Astrocyte of the spinal cord (primary cell): ENCODE data around the gene PSMD5.

Experiments
- DNase-seq: peaks from one replicate; pipeline ENCODE4 v3.0.0; 2011; ENCODE audit warnings: low read depth, low spot score
- H3K4me3 ChIP-seq: 2 replicates; pipeline ENCODE4 v1.5.1; 2011; ENCODE audit warnings: low read depth, mild to moderate bottlenecking, low read length, moderate library complexity
- in situ Hi-C: cut with HindIII; loops from 2 replicates; pipeline ENCODE4 v1.10.0; 2017; ENCODE audit warnings: low sequenced_read_pairs
- TF ChIP-seq, protein P1 (sequence below): IDR thresholded peaks from 2 replicates; pipeline ENCODE4 v1.5.1; 2012; ENCODE audit warnings: low read depth, mild to moderate bottlenecking, low read length, inconsistent platforms

The PSMD5 gene

DNA sequence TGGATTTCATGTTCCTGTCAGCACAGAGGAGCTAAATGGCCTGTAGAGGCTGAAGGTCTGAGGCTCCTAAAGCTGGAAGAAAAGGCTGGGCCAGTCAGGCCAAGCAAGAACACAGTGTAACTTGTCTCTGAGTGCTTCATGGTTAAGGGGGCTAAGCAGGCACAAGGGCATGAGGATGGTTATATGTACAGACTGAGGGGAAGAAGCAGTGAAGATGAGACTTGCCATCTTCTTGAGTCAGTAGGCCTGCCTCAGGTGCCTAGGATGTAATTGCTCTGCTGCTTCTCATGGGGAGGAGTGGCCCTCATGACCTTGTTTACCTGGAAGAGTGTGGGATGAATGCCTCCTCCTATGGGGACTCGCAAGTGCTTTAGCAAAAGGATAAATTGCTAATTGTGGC is 8.7 kb upstream of the PSMD5 start:
- TF ChIP-seq, protein P1, sequence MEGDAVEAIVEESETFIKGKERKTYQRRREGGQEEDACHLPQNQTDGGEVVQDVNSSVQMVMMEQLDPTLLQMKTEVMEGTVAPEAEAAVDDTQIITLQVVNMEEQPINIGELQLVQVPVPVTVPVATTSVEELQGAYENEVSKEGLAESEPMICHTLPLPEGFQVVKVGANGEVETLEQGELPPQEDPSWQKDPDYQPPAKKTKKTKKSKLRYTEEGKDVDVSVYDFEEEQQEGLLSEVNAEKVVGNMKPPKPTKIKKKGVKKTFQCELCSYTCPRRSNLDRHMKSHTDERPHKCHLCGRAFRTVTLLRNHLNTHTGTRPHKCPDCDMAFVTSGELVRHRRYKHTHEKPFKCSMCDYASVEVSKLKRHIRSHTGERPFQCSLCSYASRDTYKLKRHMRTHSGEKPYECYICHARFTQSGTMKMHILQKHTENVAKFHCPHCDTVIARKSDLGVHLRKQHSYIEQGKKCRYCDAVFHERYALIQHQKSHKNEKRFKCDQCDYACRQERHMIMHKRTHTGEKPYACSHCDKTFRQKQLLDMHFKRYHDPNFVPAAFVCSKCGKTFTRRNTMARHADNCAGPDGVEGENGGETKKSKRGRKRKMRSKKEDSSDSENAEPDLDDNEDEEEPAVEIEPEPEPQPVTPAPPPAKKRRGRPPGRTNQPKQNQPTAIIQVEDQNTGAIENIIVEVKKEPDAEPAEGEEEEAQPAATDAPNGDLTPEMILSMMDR: no peak
- in situ Hi-C loops: no loop called here
- DNase-seq: no peak
- no peak overlapping the region for H3K4me3 ChIP-seq

DNA sequence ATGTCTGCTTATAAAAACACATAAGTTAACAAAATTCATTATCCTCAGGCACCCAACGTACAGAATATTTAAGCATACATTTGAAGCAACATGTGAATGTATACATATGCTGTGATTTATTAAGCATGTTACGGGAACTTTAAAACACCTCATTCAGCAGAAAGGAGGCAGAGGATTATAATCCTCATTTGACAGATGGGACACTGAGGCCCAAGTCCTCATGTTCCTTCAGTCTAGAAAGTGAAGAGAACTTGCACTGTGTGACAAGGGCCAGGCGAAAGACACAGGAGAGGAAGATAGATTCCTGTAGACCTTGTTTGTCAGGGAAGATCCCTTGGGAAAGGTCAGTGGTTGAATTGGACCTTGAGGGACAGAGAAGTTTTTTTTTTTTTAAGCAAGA is 7.6 kb upstream of the PSMD5 start:
- no peak for DNase-seq
- TF ChIP-seq, protein P1: no peak
- H3K4me3 ChIP-seq: no peak overlapping the region
- in situ Hi-C loops: no loop called here

DNA sequence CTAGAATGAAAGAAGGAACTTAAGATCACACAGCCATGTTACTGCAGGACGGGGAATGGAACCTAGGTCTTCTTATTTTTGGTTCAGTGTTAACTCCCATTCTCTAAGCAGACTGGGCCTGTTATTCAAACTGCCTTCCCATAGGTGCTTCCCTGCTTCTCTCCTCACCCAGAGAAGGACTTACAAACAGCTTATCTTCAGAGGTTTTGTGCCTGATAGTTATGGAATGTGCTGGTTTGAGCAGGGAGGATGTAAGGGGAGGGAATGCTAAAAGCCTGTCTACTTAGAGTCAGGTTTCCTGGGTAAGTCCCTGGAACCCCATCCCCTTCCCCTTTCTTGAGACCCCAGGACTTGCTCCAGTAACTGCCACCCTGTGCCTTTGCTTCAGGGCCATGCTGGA is 4.2 kb upstream of the PSMD5 start:
- in situ Hi-C loops: no loop called here
- no peak for DNase-seq
- TF ChIP-seq, protein P1: no peak
- no peak overlapping the region for H3K4me3 ChIP-seq

DNA sequence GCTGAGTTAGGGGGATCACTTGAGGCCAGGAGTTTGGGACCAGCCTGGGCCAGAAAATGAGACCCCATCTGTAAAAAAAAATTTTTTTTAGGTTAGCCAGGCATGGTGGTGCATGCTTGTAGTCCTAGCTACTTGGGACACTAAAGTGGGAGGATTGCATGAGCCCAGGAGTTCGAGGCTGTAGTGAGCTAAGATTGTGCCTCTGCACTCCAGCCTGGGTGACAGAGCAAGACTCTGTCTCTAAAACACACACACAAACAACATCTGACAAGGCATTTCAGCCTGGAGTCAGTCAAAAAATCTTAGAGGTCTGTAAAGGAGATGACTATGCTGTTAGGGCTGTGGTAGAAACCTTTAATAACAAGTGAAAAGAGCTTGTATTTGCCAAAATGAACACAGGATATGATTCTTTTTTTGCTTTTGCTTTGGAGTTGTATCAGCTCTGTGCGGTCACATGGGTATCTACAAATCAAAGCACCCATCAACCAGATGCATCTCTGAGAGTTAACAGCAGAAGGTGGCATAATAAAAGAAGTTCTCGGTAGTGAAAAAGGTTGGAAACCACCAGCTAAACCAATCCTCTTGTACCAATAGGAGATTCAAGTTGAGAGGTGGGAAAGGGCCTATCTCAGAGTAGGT is 3.6 kb upstream of the PSMD5 start:
- TF ChIP-seq, protein P1: no peak
- H3K4me3 ChIP-seq: no peak overlapping the region
- in situ Hi-C loops: no loop called here
- no peak for DNase-seq

DNA sequence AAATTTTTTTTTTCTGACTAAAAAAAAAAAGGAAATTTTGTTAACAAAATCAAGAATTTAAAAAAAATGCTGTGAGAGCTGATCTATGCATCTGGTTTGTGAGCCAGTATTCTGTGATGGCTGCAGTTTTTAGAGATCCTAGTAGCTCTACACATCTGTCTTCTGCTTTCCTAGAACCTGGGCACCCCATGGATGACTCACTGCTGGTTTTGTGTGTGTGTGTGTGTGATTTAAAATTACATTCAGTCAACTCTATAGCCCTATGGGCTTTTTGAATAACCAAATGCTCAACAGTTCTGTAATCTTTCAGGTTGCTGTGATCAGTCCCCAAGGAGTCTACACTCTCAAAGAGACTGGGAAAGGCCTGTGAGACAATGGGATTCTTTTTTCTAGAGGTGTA is 2.5 kb upstream of the PSMD5 start:
- in situ Hi-C loops: no loop called here
- TF ChIP-seq, protein P1: no peak
- H3K4me3 ChIP-seq: no peak overlapping the region
- no peak for DNase-seq

DNA sequence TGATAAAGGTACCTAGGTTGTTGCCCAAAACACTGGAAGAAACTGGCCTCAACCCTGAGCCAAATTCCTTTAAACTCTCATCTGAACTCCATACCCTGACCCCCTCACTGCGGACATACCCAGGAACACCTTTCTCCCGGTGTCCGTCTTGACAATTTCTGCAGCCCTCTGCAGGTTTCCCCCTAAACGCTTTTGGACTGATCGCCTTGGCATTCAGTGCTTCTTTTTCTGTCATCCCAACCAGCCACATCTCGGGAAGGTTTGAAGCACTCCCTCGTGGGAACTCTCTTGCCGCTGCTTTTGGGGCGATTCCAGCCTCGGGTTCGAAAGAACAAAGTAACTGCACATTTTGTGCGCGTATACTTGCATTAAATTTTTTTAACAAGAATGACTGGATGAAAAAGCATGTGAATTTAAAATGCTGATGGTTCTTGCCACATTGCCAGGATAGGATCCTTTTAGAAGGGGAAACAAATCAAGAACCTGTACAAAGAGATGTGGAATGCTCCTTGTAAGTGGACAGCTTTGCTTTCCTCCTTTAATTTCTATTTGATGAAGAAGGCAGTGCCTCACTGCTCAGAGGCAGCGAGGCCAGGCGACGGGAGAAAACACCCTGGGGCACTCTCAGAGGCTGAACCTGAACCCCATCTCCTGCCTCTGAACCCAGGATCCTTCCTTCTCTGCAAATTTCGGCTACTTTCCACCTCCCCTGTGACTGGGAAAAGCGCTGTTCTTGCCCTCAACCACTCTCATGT is 615 bp downstream of the PSMD5 start:
- in situ Hi-C loops: no loop called here
- peak overlapping the region; percentile 71 for H3K4me3 ChIP-seq
- peak; percentile 22 for DNase-seq
- TF ChIP-seq, protein P1: no peak
